MM.1S (cell line): ENCODE measurements around the gene FRMD8.

Source experiments
- EZH2 ChIP-seq: fragments of 300-600 bp; sonication (generic); optimal IDR thresholded peaks from 2 replicates; pipeline ENCODE3; 2017; ENCODE audit warnings: low read depth, mild to moderate bottlenecking, antibody characterized with exemption, low read length, mixed read lengths
- EZH2phosphoT487 ChIP-seq: fragments of 300-600 bp; sonication (generic); IDR thresholded peaks from 2 replicates; pipeline ENCODE4 v1.6.1; 2018; ENCODE audit warnings: antibody characterized with exemption, low read length
- TF ChIP-seq, protein P1 (sequence below): fragments of 300-600 bp; sonication (generic); IDR thresholded peaks from 2 replicates; pipeline ENCODE4 v1.5.1; 2016; ENCODE audit warnings: antibody characterized with exemption, low read length, mixed read lengths

DNA sequence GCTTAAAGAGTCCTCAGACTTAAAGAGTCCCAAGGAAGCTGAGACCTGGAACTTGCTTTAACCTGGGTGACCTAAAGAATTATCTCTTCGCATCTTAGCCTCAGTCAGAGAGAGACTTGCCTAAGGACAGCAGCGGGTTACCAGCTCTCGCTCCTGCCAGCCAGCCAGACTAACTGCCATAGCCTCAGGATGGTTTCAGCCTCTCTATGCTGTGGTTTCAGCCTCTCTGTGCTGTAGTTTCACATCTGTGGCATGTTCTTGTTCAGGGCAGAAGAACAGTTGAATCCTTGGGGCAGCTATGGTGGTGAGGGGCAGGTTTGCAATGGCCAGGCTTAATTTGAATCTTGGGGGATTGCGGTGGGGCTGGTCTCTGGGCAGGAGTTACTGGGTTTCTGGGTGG is 2.3 kb downstream of the FRMD8 start:
- TF ChIP-seq, protein P1, sequence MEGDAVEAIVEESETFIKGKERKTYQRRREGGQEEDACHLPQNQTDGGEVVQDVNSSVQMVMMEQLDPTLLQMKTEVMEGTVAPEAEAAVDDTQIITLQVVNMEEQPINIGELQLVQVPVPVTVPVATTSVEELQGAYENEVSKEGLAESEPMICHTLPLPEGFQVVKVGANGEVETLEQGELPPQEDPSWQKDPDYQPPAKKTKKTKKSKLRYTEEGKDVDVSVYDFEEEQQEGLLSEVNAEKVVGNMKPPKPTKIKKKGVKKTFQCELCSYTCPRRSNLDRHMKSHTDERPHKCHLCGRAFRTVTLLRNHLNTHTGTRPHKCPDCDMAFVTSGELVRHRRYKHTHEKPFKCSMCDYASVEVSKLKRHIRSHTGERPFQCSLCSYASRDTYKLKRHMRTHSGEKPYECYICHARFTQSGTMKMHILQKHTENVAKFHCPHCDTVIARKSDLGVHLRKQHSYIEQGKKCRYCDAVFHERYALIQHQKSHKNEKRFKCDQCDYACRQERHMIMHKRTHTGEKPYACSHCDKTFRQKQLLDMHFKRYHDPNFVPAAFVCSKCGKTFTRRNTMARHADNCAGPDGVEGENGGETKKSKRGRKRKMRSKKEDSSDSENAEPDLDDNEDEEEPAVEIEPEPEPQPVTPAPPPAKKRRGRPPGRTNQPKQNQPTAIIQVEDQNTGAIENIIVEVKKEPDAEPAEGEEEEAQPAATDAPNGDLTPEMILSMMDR, result no peak
- no peak for TF ChIP-seq EZH2
- TF ChIP-seq EZH2phosphoT487, result no peak
